IMR-90 (cell line): ENCODE data around the gene STPG1.

Experiments used
- CHD1 ChIP-seq: IDR thresholded peaks from 2 replicates; pipeline ENCODE4 v1.6.1; 2012; ENCODE audit warnings: low read depth, low read length, improper control_type of control experiment
- CTCF ChIP-seq: conservative IDR thresholded peaks from 2 replicates; pipeline ENCODE4 v1.5.1; 2012; ENCODE audit warnings: mild to moderate bottlenecking, low read depth, low read length, improper control_type of control experiment
- MAFK ChIP-seq: IDR thresholded peaks from 2 replicates; pipeline ENCODE4 v1.6.1; 2012; ENCODE audit warnings: low read depth, low read length, improper control_type of control experiment
- MAZ ChIP-seq: IDR thresholded peaks from 2 replicates; pipeline ENCODE4 v1.6.1; 2012; ENCODE audit warnings: low read depth, mild to moderate bottlenecking, low read length, improper control_type of control experiment, moderate library complexity, borderline replicate concordance
- MXI1 ChIP-seq: IDR thresholded peaks from 2 replicates; pipeline ENCODE4 v1.6.1; 2012; ENCODE audit warnings: low read depth, mild to moderate bottlenecking, low read length, moderate library complexity, borderline replicate concordance
- NFE2L2 ChIP-seq: fragments of 150-350 bp; IDR thresholded peaks from 2 replicates; pipeline ENCODE4 v1.6.1; 2016; ENCODE audit warnings: low read depth, mild to moderate bottlenecking, low read length
- POLR2A ChIP-seq: IDR thresholded peaks from 2 replicates; pipeline ENCODE4 v1.6.1; 2012; ENCODE audit warnings: mild to moderate bottlenecking, low read depth, low read length
- RAD21 ChIP-seq: IDR thresholded peaks from 2 replicates; pipeline ENCODE4 v1.6.1; 2012; ENCODE audit warnings: low read length, improper control_type of control experiment
- RCOR1 ChIP-seq: IDR thresholded peaks from 2 replicates; pipeline ENCODE4 v1.6.1; 2012; ENCODE audit warnings: mild to moderate bottlenecking, low read length, improper control_type of control experiment; ENCODE audit not compliant: insufficient replicate concordance
- RFX5 ChIP-seq: IDR thresholded peaks from 2 replicates; pipeline ENCODE4 v1.8.0; 2012; ENCODE audit warnings: low read depth, mild to moderate bottlenecking, low read length, moderate library complexity
- SMC3 ChIP-seq: fragments of 150-350 bp; IDR thresholded peaks from 2 replicates; pipeline ENCODE4 v1.6.1; 2016; ENCODE audit warnings: low read depth, mild to moderate bottlenecking, antibody characterized with exemption, low read length, moderate library complexity
- USF2 ChIP-seq: fragments of 150-350 bp; IDR thresholded peaks from 2 replicates; pipeline ENCODE4 v1.6.1; 2017; ENCODE audit warnings: mild to moderate bottlenecking, antibody characterized with exemption, low read length, low read depth

GRCh38 chr1:24344090-24344742 is 69.4 kb downstream of the STPG1 start:
- TF ChIP-seq CTCF (no peak), RFX5 (no peak), POLR2A (no peak), RAD21 (no peak), RCOR1 (no peak), USF2 (no peak), MAZ (no peak), MAFK (no peak), SMC3 (no peak), NFE2L2 (no peak), MXI1 (no peak), CHD1 (no peak)
